CD4-positive, alpha-beta T cell treated with Interleukin-1 beta for 1 hour (primary cell): ENCODE measurements around the gene PHACTR1.
A peak's percentile ranks its signal among the peaks of the same experiment; 100 is the strongest.

ENCODE experiments used
- DNase-seq, 2 donors: peaks; one replicate each; pipeline ENCODE4 v3.0.0-alpha.2; 2020 to 2022

Gene PHACTR1

DNA sequence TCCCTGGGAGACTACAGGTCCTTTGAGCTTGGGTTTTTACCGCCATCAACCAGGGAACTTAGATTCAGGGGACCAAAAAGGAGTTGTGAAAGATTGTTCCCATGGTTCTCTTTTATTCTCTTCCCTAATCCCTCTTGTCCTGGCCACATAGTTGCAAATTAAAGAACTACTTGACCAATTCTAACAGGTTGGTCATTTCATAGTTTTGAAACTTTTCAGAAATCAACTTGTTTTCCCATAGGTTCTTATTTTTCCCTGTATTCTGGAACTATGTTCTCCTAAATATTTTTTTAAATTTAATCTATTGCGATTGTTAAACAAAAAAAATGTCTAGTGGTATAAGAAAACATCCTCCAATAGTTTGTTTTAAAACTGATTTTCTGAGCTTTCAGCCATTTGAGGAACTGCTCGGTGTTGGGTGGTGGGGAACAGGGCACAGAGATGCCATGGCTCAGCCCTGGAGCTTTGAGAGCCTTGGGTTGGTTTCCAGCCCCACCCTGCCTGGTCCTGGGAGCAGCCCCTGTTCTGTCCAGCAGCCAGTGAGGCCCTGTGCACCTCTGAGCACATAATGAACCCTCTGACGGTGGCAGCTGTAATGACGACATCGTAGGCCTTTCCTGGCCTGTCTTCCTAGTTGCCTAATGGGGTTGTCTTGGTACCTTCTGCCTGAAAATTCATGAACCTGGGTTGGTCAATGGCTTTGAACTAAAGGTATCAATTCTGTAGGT is 558.3 kb downstream of the PHACTR1 start:
- DNase-seq: no peak

DNA sequence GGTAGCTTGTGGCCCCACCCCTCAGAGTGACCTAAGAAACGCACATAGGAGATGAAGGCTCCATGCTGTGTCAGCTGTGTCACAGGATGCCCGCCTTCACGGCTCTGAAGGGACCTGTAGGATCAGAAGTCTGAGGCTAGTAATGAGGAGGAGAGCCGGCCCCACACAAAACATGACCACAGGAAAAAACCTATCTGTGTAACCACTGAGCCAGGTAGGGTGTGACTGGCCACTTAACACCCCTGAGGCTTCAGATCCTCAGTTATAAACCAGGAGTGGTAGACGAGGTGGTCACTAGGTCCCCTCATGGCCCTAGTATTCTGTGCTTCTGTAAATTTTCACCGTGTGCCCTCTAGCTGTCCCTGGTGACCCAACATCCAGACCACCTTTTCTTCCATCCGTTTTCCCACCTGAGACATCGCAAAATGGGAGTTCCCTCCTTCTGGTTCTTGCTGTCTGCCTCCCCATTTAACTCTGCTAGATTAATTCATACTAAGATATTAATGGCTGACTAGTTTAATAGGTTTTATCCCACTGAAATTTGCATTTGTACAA is 558.9 kb downstream of the PHACTR1 start:
- DNase-seq: no peak

DNA sequence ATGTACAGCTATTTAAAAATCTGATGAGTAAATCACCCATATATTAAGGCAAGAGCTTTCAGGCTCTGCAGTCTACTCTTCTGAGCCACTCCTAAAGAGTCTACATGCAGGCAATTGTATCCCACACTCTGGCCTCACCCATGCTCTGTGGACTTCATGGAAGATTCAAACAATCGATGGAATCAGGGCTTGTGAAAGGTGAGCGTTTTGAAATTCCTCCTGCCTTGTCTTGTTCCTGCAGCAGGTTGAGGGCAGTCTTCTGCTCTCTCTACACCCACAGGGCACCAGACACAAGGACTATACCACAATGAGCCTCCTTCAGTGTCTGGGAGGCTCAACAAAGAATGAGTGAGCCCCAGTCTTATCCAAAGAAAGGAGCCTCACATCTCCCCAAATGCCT is 560.7 kb downstream of the PHACTR1 start:
- no peak for DNase-seq

DNA sequence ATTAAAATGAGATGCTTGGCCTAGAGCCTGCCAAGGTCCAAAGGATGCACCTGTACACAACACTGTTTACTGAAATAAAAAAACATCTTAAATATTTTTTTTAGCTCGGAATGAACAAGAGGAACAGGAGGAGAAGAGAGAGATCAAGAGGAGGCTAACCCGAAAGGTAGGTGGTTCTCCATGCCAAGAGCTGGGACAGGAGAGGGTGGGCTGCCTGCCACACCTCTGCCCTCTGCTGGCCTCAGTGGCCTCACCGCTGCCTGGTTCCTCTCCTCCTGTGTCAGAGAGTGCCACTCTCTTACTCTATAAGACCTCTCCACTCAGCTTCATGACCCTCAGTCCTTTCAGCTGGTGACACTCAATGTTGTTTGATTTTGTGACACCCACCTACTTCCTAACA is 561.6 kb downstream of the PHACTR1 start:
- peak in 1 of 2 donors; percentile 36 for DNase-seq

DNA sequence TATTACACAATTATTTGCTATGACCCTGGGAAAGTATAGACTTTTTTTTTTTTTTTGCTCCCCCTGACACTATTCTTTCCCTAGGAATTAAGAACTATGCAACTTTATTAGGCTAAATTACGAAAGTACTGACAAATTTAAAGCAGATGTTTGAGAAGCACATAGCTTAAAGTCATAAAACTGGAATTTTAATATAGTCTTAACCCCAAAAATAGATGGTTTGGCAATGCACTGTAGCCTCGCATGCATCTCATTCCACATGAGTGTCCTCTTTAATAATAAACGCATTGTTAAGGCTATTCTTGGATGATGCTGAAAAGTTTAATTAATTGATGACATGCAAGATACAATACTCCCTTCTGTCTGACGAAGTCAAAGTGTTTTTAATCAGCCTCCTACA is 562.4 kb downstream of the PHACTR1 start:
- no peak for DNase-seq

DNA sequence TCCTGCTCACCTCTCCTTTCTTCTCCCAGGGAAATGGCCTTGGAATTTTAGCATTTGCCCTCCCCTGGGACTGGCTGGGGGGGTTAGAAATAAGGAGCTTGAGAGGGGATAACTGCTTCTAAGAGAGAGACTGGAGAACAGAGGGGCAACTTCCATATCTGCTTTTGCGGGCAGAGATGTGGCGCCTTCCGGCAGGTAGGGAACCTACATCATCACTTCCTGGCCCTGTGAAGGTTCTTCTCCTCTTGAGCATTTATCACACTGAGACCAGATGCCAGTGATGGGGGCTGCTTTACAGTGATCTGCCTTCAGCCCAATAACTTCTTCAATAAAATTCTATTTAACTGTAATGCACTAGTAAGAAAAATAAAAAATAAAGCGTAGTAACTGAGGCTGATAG is 563.7 kb downstream of the PHACTR1 start:
- DNase-seq: no peak

DNA sequence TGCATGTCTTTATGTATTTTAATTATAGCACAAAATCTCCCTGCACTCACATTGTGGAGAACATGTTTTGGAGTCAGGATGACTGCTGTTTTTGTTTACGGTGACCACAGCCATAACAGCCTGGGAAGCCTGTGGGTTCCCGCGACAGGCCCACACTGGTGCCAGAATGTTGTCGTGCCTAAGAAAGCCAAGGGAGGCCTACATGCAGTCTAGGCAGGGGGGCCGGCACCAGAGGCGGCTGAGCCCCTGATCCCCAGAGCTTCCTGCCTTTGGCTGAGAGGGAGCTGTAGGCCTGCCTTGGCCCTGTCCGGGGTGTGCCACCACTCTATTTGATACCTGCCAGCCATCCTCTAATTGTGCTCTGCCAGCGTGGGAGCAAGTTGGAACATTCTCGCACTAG is 565.1 kb downstream of the PHACTR1 start:
- DNase-seq: no peak

DNA sequence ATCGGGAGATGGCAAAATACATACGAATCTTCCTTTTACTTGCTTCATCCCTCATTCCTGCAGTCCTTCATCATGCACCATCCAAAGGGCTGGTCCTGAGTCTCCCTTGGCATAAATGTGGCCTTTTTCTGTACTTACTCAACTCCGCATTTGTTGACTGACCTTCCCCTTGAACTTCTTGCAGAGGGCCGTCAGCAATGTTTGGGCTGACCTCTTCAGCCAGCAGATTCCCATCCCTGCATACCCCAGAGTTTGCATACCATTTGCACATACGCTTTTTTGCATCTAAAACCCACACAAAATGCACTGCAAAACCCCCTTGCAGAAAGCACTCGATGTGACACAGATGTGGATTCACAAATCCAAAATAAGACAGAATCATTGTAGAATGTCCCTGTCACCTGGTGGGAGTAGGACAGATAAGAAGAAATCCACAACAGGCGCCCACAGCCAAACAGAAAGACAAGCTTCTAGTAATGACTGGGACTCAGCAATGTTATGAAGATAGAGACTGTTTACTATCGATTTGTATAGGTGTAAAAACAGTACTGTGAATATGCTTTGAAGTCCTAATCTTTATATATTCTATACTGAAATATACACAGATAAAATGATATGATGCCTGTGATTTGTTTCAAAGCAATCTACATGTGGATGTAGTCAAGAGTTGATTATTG is 566.0 kb downstream of the PHACTR1 start:
- DNase-seq: no peak

DNA sequence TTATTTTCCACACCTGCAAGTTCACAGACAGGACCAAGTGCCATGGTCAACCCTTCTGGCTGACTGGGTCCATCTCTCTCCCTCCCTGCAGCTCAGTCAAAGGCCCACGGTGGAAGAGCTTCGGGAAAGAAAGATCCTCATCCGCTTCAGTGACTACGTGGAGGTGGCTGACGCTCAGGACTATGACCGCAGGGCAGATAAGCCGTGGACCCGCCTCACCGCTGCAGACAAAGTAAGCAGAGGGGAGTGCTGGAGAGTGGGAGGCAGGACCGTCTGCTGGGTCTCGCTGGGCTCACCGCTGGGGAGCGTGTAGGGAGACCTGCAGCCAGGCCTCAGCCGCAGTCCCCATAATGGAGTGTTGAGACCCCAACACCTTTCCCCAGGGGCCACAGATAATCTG is 566.8 kb downstream of the PHACTR1 start:
- no peak for DNase-seq

DNA sequence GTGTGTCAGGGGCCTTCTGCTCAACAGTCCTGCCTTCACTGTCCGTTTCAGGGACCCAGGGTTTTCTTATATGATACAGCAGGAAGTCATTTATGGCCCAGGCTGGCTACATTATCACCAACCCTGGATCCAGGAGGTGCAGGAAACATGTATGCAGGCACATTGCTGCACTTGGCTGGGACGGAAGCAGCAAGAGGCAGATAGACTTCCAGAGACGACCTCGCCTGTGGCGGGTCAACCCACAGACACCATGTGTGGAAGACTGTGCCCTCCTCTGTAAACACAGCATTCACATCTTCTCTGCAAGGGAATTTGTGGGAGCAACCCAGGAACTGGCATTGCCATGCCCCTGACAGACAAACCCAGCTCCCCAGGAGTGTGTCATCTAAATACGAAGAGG is 568.1 kb downstream of the PHACTR1 start:
- DNase-seq: no peak

DNA sequence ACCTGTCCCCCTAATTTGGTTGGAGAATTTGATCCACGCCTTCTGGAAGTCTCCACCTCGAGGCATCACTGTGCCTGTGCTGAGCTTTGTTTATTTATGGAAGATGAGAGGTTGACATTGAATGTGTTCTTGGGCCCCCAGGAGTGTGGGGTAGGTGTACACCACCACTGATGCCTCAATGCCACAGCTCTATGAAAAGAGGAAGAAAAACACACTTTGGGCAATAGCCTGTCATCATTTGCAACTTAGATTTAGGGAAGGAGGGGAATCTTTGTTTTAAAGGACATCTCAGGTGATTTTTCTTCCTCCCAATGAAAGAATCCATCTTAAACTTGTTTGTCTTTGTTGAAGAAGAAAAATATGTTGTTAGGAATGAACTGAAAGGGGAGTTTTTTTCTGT is 569.1 kb downstream of the PHACTR1 start:
- no peak for DNase-seq

DNA sequence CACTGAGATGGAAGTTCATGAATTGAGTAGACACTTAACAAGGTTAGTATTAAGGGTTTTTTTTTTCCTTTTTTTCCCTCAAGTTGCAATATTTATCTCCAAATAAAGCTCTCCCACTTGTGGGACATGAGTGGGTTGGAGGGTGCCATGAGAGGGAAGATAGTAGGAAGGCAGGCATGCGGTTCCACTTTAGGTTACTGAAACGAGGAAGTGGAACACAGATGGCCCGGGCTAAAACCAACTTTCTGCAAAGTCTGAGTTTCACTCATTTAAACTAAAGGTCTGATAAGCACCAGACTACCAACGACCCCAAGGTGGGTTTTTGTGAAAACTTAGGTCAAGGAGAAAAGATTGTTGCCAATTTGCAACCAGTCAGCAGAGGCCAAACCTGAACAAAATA is 569.6 kb downstream of the PHACTR1 start:
- no peak for DNase-seq

DNA sequence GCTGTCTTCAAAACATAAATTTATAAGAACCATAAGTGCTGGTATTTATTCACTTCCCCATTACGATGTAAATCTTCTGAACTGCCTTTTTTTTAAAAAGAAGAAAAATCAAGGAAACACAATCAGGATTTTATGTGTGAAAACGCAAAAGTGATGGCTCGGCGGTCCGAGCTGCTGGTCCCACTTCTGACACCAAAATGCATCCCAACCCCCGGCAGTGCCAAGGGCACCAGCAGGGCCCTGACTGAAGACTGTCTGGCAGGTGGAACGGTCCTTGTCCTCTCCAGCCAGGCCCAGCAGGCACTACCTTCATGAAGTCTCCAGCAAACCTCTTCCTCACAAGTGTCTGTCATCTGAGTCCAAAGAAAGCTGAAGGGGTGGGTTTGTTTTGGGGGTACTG is 570.5 kb downstream of the PHACTR1 start:
- no peak for DNase-seq

DNA sequence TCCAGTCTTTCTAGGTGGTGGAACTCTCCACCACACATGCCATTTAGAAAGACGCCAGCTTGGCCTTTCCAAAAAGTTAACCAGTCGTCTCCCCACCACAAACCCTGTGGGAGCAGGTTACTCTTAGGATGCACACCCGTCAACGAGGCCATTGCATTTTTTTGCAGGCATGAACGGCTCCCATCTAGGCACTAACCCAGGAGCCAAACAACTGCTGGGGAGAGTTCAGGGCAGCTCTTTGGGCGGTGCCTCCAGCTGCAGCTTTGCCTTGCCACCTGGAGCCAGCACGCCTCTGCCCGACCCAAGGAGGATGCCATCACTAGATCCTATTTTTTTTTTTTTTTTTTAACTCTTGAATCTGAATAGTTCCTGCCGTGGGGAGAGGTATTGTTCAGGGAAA is 571.9 kb downstream of the PHACTR1 start:
- DNase-seq: no peak

DNA sequence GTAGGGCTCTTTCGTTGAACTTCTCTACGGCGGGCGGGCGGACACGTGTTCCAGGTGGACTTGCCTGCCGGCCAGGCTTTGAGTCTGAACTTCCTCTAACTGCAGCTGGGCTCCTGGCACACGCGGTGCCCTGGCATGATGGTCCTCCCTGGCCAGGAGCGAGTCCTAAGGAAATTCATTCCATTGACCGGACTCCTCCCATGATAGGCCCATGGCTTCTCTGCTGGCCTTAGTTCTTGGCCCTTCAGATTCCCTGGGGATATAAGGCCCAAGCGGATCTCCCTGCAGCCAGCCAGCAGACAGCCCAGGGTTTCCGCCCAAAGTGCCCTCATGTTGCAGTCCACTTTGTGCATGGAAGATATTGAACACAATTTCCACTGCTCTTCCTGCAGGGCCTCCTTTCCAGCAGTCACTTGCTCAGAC is 572.4 kb downstream of the PHACTR1 start:
- no peak for DNase-seq

DNA sequence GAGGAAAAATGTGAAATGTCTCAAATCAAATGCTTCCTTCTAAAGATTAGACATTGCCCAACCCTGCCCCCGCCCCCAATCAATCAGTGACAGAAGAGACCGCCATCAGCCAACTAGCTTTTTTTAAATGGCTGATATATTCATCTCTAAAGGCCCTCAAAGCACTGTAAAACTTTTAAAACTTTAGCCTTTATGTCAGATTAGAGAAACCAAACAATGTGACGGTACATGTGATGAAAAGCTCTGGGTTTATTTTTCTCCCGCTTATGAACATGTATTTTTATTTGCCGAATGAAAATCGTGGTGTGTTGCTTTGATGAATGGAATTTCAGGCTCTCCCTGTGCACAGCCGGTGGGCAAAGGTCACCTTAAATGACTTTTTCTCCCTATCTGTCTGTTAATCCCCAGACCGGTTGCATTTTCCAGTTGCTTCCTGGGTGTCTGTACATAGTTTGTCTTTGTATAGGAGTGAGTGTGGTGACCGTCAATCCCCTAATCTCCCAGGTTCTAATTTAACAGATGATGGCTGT is 573.3 kb downstream of the PHACTR1 start:
- DNase-seq: no peak

DNA sequence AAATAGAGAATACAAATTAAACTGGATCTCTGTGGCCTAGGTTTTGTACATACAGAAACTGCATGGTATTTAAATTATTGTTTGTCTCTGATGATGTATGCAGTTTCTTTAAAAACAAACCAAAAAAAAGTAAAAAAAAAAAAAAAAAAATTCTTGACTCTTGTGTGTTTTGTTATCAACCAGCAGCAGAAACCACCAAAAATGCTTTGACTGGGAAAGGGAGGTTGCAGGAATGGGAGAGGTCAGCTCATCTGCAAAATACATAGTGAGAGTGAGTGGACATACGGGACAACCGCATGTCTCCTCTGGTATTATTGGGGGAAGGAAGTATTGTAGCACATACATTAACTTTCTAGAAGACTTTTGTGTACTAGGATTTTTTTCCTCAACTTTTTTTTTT is 573.8 kb downstream of the PHACTR1 start:
- DNase-seq: no peak

DNA sequence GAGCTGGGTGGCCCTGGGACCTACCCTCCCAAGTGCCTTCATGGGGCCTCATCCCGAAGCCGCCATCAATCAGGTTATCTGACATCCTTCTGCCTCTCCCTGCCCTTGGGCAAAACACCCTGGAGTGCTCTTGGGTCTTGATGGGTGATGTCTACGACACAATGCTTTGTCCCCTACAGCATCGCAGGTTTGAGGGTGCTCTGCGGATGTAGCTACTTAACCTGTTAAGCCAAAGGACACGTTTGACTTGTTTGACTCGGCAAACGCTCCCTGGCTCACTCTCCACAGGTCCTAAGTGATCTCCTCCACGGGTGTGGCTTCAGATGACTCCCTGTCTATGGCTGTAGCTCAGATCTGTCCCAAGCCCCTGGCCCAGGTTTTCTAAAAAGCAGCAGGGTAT is 576.2 kb downstream of the PHACTR1 start:
- DNase-seq: no peak

DNA sequence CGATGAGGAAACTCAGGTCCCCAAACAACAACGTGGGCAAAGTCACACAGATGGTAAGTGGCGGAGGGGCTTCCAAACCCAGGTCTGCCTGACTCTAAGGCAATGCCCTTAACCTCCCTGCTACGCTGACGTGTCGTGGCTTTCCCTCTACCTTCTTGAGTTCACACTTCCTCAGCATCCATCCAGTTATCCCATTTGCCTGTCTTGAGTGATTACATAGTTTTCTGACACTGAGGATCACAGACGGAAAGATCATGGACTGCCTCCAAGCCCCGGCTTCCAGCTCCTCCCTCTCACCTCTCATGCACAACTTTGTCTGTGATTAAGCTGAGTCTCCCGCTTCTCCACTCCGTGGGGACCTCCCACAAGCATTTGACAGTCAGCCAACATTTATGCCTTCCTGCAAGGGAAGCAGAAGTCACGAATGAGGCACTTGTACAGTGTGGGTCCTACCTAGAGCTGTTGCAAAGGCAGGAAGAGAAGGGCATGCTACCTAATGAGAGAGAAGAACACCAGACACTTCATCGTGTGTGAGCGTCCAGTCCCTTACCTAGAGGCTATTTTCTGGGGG is 578.0 kb downstream of the PHACTR1 start:
- no peak for DNase-seq

DNA sequence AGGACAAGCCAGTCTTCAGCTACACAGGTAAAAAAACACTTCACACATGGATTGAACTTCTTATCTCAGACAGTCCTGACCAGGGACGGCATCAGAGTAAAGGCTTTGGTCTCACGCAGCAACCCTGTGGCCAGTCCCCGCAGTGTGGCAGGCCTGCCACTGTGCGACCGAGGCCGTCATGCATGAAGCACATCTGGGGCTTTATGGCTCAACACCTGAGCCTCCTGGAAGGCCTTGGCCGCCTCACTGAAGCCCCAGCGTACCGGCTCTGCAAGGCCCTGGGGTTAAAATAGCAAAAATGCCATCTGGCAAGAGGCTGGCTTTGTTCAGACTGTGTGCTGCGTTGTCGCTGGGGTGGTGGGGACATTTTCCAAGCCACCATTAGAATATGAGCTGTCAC is 579.0 kb downstream of the PHACTR1 start:
- no peak for DNase-seq

DNA sequence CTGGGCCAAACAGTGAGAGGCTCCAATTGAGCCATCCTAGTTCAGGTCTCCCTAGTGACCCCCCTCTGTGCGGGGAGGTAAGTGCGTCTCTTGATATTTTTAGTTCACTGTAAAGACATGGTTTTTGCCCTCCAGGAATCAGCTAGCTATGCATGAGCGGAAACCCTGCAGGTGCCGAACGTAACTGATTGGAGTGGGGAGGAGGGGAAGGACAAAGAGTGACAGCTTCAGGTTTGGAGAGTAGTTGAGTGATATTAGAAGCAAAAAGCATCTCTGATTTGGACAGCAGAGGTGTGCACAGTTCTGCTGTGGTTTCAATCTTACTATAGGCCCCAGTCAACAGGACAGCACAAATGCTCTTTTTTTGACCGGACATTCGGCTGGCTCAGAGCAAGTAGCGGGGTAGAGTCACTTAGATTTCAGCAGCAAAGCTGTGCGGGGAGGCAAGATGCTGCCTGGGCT is 580.0 kb downstream of the PHACTR1 start:
- no peak for DNase-seq

DNA sequence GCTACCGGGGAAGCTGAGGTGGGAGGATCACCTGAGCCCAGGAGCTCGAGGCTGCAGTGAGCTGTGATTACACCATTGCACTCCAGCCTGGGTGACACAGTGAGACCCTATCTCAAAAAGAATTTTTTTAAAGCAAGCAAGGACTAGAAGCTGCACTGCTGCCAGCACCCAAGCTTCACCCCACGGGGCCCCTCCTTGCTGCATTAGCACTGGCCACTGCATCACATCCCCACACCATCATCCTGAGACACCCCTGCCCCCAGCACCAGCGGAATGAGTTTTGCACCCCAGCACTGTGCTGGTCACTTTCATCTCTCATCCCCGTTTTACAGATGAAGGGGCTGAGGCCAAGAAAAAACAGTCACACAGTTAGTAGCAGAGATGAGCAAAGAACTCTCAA is 580.8 kb downstream of the PHACTR1 start:
- no peak for DNase-seq

DNA sequence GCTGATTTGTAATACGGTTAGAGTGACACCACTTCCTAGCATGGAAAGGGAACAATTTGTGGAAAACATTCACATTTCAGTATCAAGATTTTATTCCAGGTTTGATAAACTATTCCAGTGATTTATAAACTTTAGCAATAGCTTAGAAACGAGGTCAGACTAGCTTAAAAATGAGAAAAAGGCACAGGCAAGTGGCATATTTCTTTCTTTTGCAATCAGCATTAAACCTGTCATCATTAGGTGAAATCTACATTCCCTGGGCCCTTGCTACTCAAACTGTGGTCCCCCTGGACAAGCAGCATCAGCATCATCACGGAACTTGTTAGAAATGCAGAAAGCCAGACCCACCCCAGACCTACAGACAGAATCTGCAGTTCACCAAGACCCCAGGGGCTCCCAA is 581.9 kb downstream of the PHACTR1 start:
- DNase-seq: no peak

DNA sequence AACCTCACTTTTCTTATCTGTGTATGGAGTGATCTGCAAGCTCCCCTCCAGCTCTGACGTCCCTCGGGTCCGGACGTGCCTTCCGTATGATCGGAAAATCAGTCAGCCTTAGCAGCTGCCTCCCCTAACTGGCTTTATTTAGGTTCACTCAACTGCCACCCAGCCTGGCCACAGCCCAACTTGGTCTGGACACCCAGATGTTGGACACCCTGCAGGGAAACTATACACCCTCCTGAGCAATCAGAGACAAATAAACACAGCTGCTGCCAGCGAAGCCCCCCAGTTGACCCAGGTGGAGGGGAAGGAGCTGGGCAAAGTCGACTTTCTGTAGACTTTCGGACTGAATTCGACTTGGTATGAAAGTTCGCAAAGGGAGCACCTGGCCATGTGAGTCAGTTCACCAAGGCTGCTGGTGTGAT is 582.8 kb downstream of the PHACTR1 start:
- DNase-seq: peak in 1 of 2 donors; percentile 42
